DND-41 (cell line): Measurements from ENCODE around the gene NUP37.

ENCODE experiments used
- ATAC-seq: fragments of 200-7000 bp; cut with Tn5 transposase; 3 replicates; pipeline ENCODE4 v1.9.1; 2021; ENCODE audit warnings: low read depth; ENCODE audit not compliant: insufficient read depth
- DNase-seq: peaks from one replicate; pipeline ENCODE4 v3.0.0-alpha.2; 2020
- H2AFZ ChIP-seq: 2 replicates; pipeline ENCODE4 v1.6.0; 2012; ENCODE audit warnings: low read depth, low read length
- H3K27ac ChIP-seq: 2 replicates; pipeline ENCODE4 v1.5.1; 2012; ENCODE audit warnings: low read length, inconsistent platforms
- H3K27me3 ChIP-seq: fragments of 200-600 bp; sonication (generic); 2 replicates; pipeline ENCODE4 v1.6.0; 2012; ENCODE audit warnings: low read length, mild to moderate bottlenecking, inconsistent platforms; ENCODE audit not compliant: insufficient read depth, poor library complexity
- H3K36me3 ChIP-seq: 2 replicates; pipeline ENCODE4 v1.5.1; 2012; ENCODE audit warnings: low read length, inconsistent platforms; ENCODE audit not compliant: insufficient read depth
- H3K4me1 ChIP-seq: 2 replicates; pipeline ENCODE4 v1.5.1; 2012; ENCODE audit warnings: mild to moderate bottlenecking, low read length; ENCODE audit not compliant: insufficient read depth
- H3K4me2 ChIP-seq: 2 replicates; pipeline ENCODE4 v1.6.0; 2012; ENCODE audit warnings: mild to moderate bottlenecking, moderate library complexity, low read length, inconsistent platforms; ENCODE audit not compliant: insufficient read depth
- H3K4me3 ChIP-seq, 2 experiments: fragments of 200-600 bp in 1 of 2; shearing (Covaris generic) in 1 of 2; 2 replicates each; pipeline ENCODE4 v1.5.1; 2012 to 2016; ENCODE audit warnings: inconsistent platforms in 2 of 2, low read length in 2 of 2, mild to moderate bottlenecking in 2 of 2, low read depth in 1 of 2, moderate library complexity in 1 of 2
- H3K79me2 ChIP-seq: 2 replicates; pipeline ENCODE4 v1.6.0; 2012; ENCODE audit warnings: low read length, inconsistent platforms; ENCODE audit not compliant: insufficient read depth
- H3K9ac ChIP-seq: 2 replicates; pipeline ENCODE4 v1.6.0; 2012; ENCODE audit warnings: low read depth, mild to moderate bottlenecking, inconsistent platforms, low read length, moderate library complexity
- H3K9me3 ChIP-seq: 2 replicates; pipeline ENCODE4 v1.5.1; 2012; ENCODE audit warnings: low read length, moderate library complexity, mild to moderate bottlenecking, inconsistent platforms; ENCODE audit not compliant: insufficient read depth, severe bottlenecking
- H4K20me1 ChIP-seq: 2 replicates; pipeline ENCODE4 v1.6.0; 2012; ENCODE audit warnings: low read length; ENCODE audit not compliant: insufficient read depth
- CTCF ChIP-seq: IDR thresholded peaks from 2 replicates; pipeline ENCODE4 v1.5.1; 2012; ENCODE audit warnings: borderline replicate concordance, low read length, moderate library complexity, mild to moderate bottlenecking; ENCODE audit not compliant: poor library complexity, severe bottlenecking; ENCODE audit errors: extremely low read depth
- EZH2 ChIP-seq: IDR thresholded peaks from 3 replicates; pipeline ENCODE4 v1.6.1; 2012; ENCODE audit warnings: borderline replicate concordance, low read depth, mild to moderate bottlenecking, moderate library complexity, low read length, inconsistent platforms; ENCODE audit not compliant: severe bottlenecking

NUP37 gene

GRCh38 chr12:102114212-102114611 is 5.7 kb downstream of the NUP37 start:
- no peak for DNase-seq
- H3K36me3 ChIP-seq = peaks cover 65% of the 10 kb centered on the region

GRCh38 chr12:102110782-102111181 is 9.1 kb downstream of the NUP37 start:
- H3K9me3 ChIP-seq = peaks cover 16% of the 10 kb centered on the region
- no peak overlapping the region for H2AFZ ChIP-seq
- no peak overlapping the region for H3K4me2 ChIP-seq
- ATAC-seq (no peak), DNase-seq (no peak)
- no peak overlapping the region for H3K9ac ChIP-seq
- no peaks in the 10 kb centered on the region for H4K20me1 ChIP-seq
- no peaks in the 10 kb centered on the region for H3K27me3 ChIP-seq
- H3K79me2 ChIP-seq = 0 out of 2 replicates have a peak, but pooled peaks cover 5% of the 10 kb centered on the region
- no peak overlapping the region for H3K4me3 ChIP-seq
- H3K4me1 ChIP-seq = no peaks in the 10 kb centered on the region
- no peak for TF ChIP-seq EZH2
- no peak for TF ChIP-seq CTCF
- H3K27ac ChIP-seq = no peak overlapping the region
- peaks cover 76% of the 10 kb centered on the region for H3K36me3 ChIP-seq

More at GRCh38 chr12:102114212-102114611, 5.7 kb downstream of the NUP37 start:
- no peak for ATAC-seq
- no peak overlapping the region for H3K4me2 ChIP-seq
- no peak overlapping the region for H3K27ac ChIP-seq
- H3K9ac ChIP-seq = no peak overlapping the region
- peaks cover 11% of the 10 kb centered on the region for H3K4me1 ChIP-seq
- H2AFZ ChIP-seq = no peak overlapping the region
- no peaks in the 10 kb centered on the region for H3K27me3 ChIP-seq
- peaks cover 11% of the 10 kb centered on the region for H3K79me2 ChIP-seq
- TF ChIP-seq CTCF (no peak), EZH2 (no peak)
- no peaks in the 10 kb centered on the region for H4K20me1 ChIP-seq
- no peak overlapping the region for H3K4me3 ChIP-seq
- no peaks in the 10 kb centered on the region for H3K9me3 ChIP-seq

- Histone ChIP-seq H2AFZ (no peak overlapping the region), H3K4me3 (no peak overlapping the region), H3K9ac (no peak overlapping the region), H3K4me2 (no peak overlapping the region), H3K36me3 (peaks cover 83% of the 10 kb centered on the region), H3K27ac (no peak overlapping the region), H3K27me3 (no peaks in the 10 kb centered on the region), H4K20me1 (no peaks in the 10 kb centered on the region), H3K79me2 (peaks cover 5% of the 10 kb centered on the region; the same call in 1 of the 2 replicates), H3K4me1 (no peaks in the 10 kb centered on the region), H3K9me3 (peaks cover 19% of the 10 kb centered on the region)
- TF ChIP-seq CTCF (no peak), EZH2 (no peak)
- ATAC-seq = no peak
- no peak for DNase-seq
These were observed 11.9 kb downstream of the NUP37 start for GRCh38 chr12:102107970-102108369.

GRCh38 chr12:102106905-102107304 is 13.0 kb downstream of the NUP37 start:
- no peaks in the 10 kb centered on the region for H3K27me3 ChIP-seq
- no peaks in the 10 kb centered on the region for H3K4me1 ChIP-seq
- TF ChIP-seq EZH2 = no peak
- TF ChIP-seq CTCF = no peak
- peaks cover 19% of the 10 kb centered on the region for H3K9me3 ChIP-seq
- H3K4me2 ChIP-seq = no peak overlapping the region
- no peaks in the 10 kb centered on the region for H4K20me1 ChIP-seq
- no peak overlapping the region for H3K27ac ChIP-seq
- peaks cover 76% of the 10 kb centered on the region for H3K36me3 ChIP-seq
- peaks cover 5% of the 10 kb centered on the region; the same call in 1 of the 2 replicates for H3K79me2 ChIP-seq
- H3K4me3 ChIP-seq = no peak overlapping the region
- H3K9ac ChIP-seq = no peak overlapping the region
- H2AFZ ChIP-seq = no peak overlapping the region
- ATAC-seq = no peak
- no peak for DNase-seq
